Stimulated activated naive CD8-positive, alpha-beta T cell treated with anti-CD3 and anti-CD28 coated beads, Interleukin-15, Interleukin-2, amounts not matched to agents 100 U/mL and 50 U/mL, for 24 hours (primary cell): ENCODE measurements around the gene CIROP.

Experiments
- ATAC-seq: fragments of 150-1000 bp; cut with Tn5 transposase; one replicate; pipeline ENCODE4 v1.10.0; 2021
- DNase-seq: peaks from one replicate; pipeline ENCODE4 v3.0.0; 2021

Gene CIROP

GRCh38 chr14:23129759-23130316 is 25.0 kb upstream of the CIROP start:
- no peak for ATAC-seq
- DNase-seq, result no peak

DNA sequence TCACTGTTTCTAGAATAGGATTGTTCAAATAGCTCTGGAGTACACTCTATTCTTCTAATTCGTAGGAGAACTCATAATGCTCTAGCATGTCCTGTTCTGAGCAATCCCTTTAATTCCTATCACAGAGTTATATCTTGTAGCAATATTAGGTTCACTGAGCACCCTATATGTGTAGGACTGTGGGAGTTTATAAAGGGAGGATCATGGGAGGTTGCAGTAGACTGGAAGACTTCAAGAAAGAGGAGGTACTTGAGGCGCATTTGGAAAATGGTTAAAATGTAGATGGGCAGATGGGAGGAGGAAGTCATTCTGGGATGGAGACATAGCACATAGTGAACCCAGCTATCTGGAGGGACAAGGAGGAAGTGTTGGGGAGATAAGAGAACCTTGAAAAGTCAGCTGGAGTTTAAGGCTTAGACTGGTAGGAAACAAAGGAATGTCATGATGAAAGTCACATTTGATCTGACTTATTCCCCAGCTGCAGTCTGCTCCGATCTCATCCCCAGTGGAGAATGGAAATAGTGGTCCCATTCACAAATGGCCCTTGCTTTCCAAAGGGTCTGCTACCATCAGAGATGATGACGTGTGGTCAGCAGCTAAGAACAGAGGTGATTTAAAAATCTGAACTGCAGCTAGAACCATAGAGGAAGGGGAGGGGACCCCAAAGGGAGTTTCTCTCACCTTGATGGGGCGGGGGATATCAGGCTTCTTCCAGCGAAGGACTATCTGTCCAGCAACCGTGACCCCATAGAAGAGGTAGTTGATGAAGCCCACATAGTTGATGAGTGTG is 24.4 kb upstream of the CIROP start:
- no peak for DNase-seq

GRCh38 chr14:23127861-23128260 is 23.1 kb upstream of the CIROP start:
- DNase-seq (no peak), ATAC-seq (no peak)

More for the DNA sequence above, 24.4 kb upstream of the CIROP start:
- ATAC-seq, result no peak

DNA sequence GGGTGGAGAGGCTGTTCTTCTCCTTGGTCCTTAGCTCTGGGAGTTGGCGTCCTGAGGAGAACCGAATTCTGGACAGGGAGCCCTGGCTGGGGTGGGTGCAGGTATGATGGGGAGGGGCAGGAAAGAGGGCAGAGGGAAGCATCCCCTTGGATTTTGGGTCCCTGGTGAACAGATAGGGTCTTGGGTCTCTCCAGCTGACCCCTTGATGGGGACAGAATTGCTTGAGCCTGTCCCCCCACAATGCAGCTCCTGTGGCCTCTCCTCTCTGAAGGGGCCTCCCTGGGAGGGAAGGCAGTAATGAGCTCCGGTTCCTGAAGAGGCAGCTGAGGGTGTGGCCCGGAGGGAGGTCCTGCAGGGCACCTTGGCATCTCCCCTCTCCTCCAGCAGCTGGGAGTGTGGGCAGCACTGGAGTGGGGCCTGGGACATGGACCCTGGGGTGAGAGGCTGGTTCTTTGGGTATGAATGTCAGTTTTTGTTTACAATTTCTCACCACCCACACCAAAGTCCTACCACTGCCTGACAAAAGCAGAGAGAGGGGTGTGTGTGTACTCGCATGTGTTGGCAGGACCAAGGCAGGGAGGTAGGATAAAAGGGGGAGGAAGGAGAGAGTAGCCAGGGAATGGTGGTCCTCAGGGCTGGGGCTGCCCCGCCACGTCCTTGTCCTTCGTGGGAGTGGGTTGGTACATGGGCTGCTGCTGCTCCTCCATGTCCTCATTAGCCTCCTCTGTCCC is 21.9 kb upstream of the CIROP start:
- DNase-seq (no peak), ATAC-seq (no peak)

- DNase-seq (no peak), ATAC-seq (no peak)
Observed at GRCh38 chr14:23125933-23126524, 21.2 kb upstream of the CIROP start.

GRCh38 chr14:23125011-23125410 is 20.2 kb upstream of the CIROP start:
- DNase-seq, result no peak
- no peak for ATAC-seq

DNA sequence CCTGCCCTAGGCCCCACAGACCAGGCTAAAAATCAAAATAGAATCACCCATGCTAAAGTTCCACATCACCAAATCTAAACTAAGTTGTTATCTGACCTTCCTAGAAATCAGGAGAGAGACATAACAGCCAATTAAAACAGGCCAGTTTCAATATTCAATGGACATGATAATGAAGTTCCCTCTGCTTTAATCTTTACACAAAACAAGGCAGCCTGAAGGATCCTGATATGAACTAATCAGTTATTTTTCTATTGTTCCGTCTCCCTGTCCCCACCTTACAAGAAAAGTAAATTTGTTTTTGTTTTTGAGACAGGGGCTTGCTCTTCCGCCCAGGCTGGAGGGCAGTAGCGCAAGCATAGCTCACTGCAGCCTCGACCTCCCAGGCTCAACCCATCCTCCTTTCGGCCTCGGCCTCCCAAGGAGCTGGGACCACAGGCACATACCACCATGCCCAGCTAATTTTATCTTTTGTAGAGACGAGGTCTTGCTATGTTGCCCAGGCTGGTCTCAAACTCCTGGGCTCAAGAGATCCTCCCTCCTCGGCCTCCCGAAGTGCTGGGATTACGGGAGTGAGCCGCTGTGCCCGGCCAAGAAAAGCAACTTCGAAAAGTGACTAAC is 19.7 kb upstream of the CIROP start:
- ATAC-seq (no peak), DNase-seq (no peak)

- DNase-seq, result no peak
- no peak for ATAC-seq
Observed at GRCh38 chr14:23123419-23123818, 18.6 kb upstream of the CIROP start.

DNA sequence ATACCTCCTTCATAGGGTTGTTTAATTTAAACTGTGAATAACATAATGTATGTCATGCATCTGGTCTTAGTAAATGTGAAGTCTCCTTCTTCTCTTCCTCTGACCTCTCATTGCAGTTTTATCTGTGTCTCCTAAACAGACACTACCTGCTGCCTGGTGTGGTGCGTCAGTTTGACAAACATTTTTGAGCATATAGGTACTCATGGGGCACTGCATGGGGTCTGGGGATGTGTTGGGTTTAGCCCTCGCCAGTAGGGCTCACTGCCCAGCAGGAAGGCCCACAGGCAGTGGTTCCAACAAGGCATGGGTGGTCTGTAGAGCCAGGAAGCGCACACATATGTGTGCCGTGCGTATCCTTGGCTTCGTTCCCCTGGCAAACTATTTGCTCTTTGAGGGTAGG is 17.3 kb upstream of the CIROP start:
- no peak for ATAC-seq
- DNase-seq, result no peak

DNA sequence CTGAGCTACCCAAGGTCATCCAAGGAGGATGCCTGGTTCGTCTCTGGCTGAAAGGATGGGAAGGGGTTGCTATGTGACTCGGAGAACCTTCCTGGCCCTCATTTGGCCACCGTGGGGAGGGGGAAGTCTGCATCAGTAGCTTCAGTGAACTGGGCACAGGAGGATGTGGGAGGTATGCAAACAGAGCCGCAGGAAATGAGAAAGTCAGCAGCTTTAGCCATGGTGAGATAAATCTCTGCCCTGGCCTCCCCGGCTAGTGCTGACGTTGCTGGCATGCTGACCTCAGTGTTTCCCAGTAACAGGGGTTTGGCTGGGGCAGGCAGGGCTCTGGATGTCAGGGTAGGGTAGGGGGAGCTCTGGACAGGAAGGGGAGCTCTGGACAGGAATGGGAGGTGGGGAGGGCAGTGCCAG is 16.6 kb upstream of the CIROP start:
- DNase-seq (no peak), ATAC-seq (no peak)

- DNase-seq, result peak; percentile 85
- ATAC-seq, result peak; percentile 76
Observed at GRCh38 chr14:23120541-23121251, 15.9 kb upstream of the CIROP start.

- peak; percentile 31 for ATAC-seq
- DNase-seq, result peak; percentile 24
Observed at GRCh38 chr14:23119363-23120327, 14.9 kb upstream of the CIROP start.

DNA sequence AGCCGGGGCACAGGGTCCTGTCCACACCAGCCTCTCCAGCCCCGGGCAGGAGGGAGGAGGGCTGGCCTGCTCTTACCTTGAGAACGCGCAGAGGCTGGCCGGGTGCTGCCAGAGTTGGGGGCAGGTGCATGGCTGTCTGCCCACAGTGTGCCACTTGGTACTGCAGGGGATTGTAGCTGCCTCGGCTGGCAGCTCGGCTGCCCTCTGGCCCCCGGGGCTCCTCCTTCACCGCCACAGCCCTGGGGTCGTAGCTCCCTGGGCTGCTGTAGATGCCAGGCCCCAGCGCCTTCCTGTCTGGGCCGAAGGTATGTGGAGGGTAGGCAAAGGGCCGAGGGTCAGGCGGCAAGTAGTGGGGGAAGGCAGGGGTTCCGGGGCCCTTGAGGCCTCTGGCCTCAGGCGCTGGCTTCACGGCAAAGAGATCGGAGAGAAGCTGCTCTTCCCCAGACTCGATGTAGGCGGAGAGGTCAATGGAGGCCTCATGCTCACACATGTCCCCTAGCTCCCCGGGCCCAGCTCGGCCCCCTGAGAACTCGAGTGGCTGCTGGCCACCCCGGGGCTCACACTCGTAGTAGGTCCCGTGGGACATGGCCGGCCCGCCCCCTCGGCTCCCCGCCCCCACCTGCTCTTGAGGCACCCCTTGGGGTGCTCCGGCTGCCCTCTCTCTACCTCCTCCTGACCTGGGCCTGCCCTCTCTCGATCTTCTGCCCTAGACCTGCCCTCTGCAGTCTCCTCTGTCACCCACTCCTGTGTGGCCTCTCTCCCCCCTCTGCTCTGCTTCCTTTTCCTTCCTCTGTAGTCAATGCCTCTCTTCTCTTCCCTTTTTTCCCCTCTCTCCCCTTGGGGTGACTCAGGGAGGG is 13.9 kb upstream of the CIROP start, which contains the start of gene CEBPE:
Gene CEBPE, minus strand, starts transcription at position 750 of the 857 bp plus-strand sequence. Its CDS starts 164 bp downstream, at position 586.
- DNase-seq (no peak), ATAC-seq (no peak)

GRCh38 chr14:23117371-23118020 is 12.7 kb upstream of the CIROP start:
- DNase-seq (no peak), ATAC-seq (no peak)

- ATAC-seq (no peak), DNase-seq (no peak)
Observed at GRCh38 chr14:23115918-23116317, 11.1 kb upstream of the CIROP start.

GRCh38 chr14:23115039-23115731 is 10.4 kb upstream of the CIROP start:
- DNase-seq (no peak), ATAC-seq (no peak)

DNA sequence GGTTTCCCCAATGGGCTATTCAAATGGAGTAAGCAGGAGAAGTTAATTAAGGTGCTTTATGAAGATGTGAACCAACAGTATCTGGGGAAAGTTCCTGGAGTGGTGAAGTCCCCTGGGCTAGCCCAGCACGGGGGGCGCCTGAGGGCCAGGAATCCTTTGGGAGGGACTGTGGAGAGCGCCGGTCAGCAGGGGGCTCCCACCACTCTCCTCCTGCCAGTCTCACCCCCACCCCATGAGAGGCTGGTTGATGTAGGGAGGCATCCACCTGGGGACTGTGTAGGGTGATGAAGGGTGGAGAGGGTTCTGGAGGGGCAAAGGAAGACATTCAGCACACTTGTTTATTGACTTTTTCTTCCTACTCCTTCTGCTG is 9.9 kb upstream of the CIROP start:
- ATAC-seq, result no peak

GRCh38 chr14:23114120-23114458 is 9.3 kb upstream of the CIROP start:
- ATAC-seq, result no peak
- DNase-seq, result no peak

More for the DNA sequence above, 9.9 kb upstream of the CIROP start:
- no peak for DNase-seq
